Activated CD4-positive, alpha-beta T cell treated with anti-CD3 and anti-CD28 coated beads for 24 hours (primary cell): Measurements from ENCODE around the gene TTC28.

Source experiments
- DNase-seq, 2 donors: peaks; one replicate each; pipeline ENCODE4 v3.0.0-alpha.2; 2020; ENCODE audit warnings: low read depth in 2 of 2

Gene TTC28

GRCh38 chr22:28051787-28052356 lies 627.8 kb downstream of the TTC28 start:
- peak; percentile 14 to 43 for DNase-seq

GRCh38 chr22:28051091-28051786 lies 628.4 kb downstream of the TTC28 start:
- DNase-seq: no peak

GRCh38 chr22:28048529-28048928 lies 631.1 kb downstream of the TTC28 start:
- DNase-seq: no peak

- DNase-seq: no peak
Measured at GRCh38 chr22:28047740-28048139, 631.9 kb downstream of the TTC28 start.

GRCh38 chr22:28046100-28046499 lies 633.5 kb downstream of the TTC28 start:
- no peak for DNase-seq

GRCh38 chr22:28044546-28045173 lies 635.0 kb downstream of the TTC28 start:
- no peak for DNase-seq

GRCh38 chr22:28043266-28043665 lies 636.4 kb downstream of the TTC28 start:
- no peak for DNase-seq

- DNase-seq: no peak
Measured at GRCh38 chr22:28034760-28035401, 644.8 kb downstream of the TTC28 start.

GRCh38 chr22:28034145-28034759 lies 645.4 kb downstream of the TTC28 start:
- no peak for DNase-seq

- DNase-seq: no peak
Measured at GRCh38 chr22:28032861-28033260, 646.8 kb downstream of the TTC28 start.

GRCh38 chr22:28031383-28031922 lies 648.2 kb downstream of the TTC28 start:
- DNase-seq: no peak

- no peak for DNase-seq
Measured at GRCh38 chr22:28030473-28030872, 649.2 kb downstream of the TTC28 start.

- DNase-seq: no peak
Measured at GRCh38 chr22:28029956-28030355, 649.7 kb downstream of the TTC28 start.

GRCh38 chr22:28029201-28029948 lies 650.3 kb downstream of the TTC28 start:
- no peak for DNase-seq

- DNase-seq: no peak
Measured at GRCh38 chr22:28027453-28028448, 651.9 kb downstream of the TTC28 start.

GRCh38 chr22:28025866-28026575 lies 653.6 kb downstream of the TTC28 start:
- no peak for DNase-seq

GRCh38 chr22:28025333-28025732 lies 654.3 kb downstream of the TTC28 start:
- no peak for DNase-seq

GRCh38 chr22:28024422-28024888 lies 655.2 kb downstream of the TTC28 start:
- no peak for DNase-seq

- DNase-seq: no peak
Measured at GRCh38 chr22:28023774-28024173, 655.9 kb downstream of the TTC28 start.
